ENCODE data around the gene CCDC83. TPM values are rescaled to one million over a fixed set of nuclear protein-coding genes. Genes with fewer than 3 reads are reported as not detected.
A peak's percentile ranks its signal among the peaks of the same experiment; 100 is the strongest.

The CCDC83 gene
- total and polyA plus RNA-seq, 11 donors = not detected

- no peak for TF ChIP-seq CTCF (IDR thresholded peaks at IDR 0.05)
- intact Hi-C loops (cut with DNase I) = loop anchor here in 1 of 10 donors (5.0 kb wide), 1 partner anchor 35 kb away; no protein-coding TSS in a partner anchor
- Histone ChIP-seq H3K27ac (no peak overlapping the region), H3K4me1 (peaks cover 0 to 25% (median 9%) of the 10 kb centered on the region in 12 donors), H3K9me3 (no peaks in the 10 kb centered on the region), H3K27me3 (no peaks in the 10 kb centered on the region), H3K36me3 (peaks cover 0 to 98% (median 87%) of the 10 kb centered on the region in 9 donors), H3K4me3 (no peak overlapping the region)
- ATAC-seq (peak in 1 of 4 donors; percentile 27), DNase-seq (no peak)
- WGBS, 4 donors = 42 to 49% (median 45%) methylated on average over 5 of the region's 5 CpGs
Measured at GRCh38 chr11:85961930-85962363, 106.8 kb downstream of the CCDC83 start.

GRCh38 chr11:85965202-85965601, 110.0 kb downstream of the CCDC83 start:
- peaks cover 0 to 90% (median 69%) of the 10 kb centered on the region in 9 donors for H3K36me3 ChIP-seq
- WGBS, 4 donors = 90 to 96% (median 95%) methylated on average over 2 of the region's 2 CpGs
- H3K4me3 ChIP-seq = no peak overlapping the region
- intact Hi-C loops (cut with DNase I) = no loop called here
- H3K4me1 ChIP-seq = peaks cover 0 to 52% (median 30%) of the 10 kb centered on the region in 12 donors
- TF ChIP-seq POLR2A (IDR thresholded peaks at IDR 0.05) = no peak
- TF ChIP-seq CTCF (IDR thresholded peaks at IDR 0.05) = no peak
- no peak overlapping the region for H3K27ac ChIP-seq
- ATAC-seq (no peak), DNase-seq (no peak)
- H3K27me3 ChIP-seq = no peaks in the 10 kb centered on the region
- no peaks in the 10 kb centered on the region for H3K9me3 ChIP-seq

- no peak for ATAC-seq
- H3K4me3 ChIP-seq = no peak overlapping the region
- intact Hi-C loops (cut with DNase I) = no loop called here
- H3K9me3 ChIP-seq = no peaks in the 10 kb centered on the region
- DNase-seq = no peak
- H3K4me1 ChIP-seq = peaks cover 0 to 35% (median 19%) of the 10 kb centered on the region in 12 donors
- no peaks in the 10 kb centered on the region for H3K27me3 ChIP-seq
- peaks cover 0 to 90% (median 77%) of the 10 kb centered on the region in 9 donors for H3K36me3 ChIP-seq
- no peak overlapping the region for H3K27ac ChIP-seq
- 60 to 83% (median 81%) methylated on average over 5 of the region's 5 CpGs for WGBS, 4 donors
- TF ChIP-seq POLR2A (IDR thresholded peaks at IDR 0.05) (no peak), CTCF (IDR thresholded peaks at IDR 0.05) (no peak)
Measured at GRCh38 chr11:85967457-85967856, 112.3 kb downstream of the CCDC83 start.

Other genes with a start within 250 kb of the CCDC83 start
- gene DLG2, start 228.0 kb upstream of the CCDC83 start, total RNA-seq = 10 to 100 TPM in 3 of 9 donors, 1 to 10 TPM in 6; 2.4 to 13.9 (median 9.0) TPM
- gene DLG2, start 228.0 kb upstream of the CCDC83 start, polyA plus RNA-seq = 1 to 10 TPM; 2.5 TPM
- gene TMEM126B, start 226.8 kb upstream of the CCDC83 start, total RNA-seq = 10 to 100 TPM; 42.7 to 58.4 (median 52.1) TPM
- gene TMEM126B, start 226.8 kb upstream of the CCDC83 start, polyA plus RNA-seq = 100 to 1,000 TPM in 1 of 2 donors, 10 to 100 TPM in 1; 71.6 to 129 TPM
- gene TMEM126A, start 207.4 kb upstream of the CCDC83 start, total RNA-seq = 10 to 100 TPM; 36.3 to 77.9 (median 63.6) TPM
- 100 to 1,000 TPM in 1 of 2 donors, 10 to 100 TPM in 1; 90.2 to 209 TPM for gene TMEM126A, start 207.4 kb upstream of the CCDC83 start, polyA plus RNA-seq
- gene CREBZF, start 190.3 kb upstream of the CCDC83 start, total RNA-seq = 10 to 100 TPM; 11.8 to 17.8 (median 12.9) TPM
- 10 to 100 TPM; 11.5 to 12.8 TPM for gene CREBZF, start 190.3 kb upstream of the CCDC83 start, polyA plus RNA-seq
- gene CCDC89, start 169.2 kb upstream of the CCDC83 start, total RNA-seq = 1 to 10 TPM in 2 of 9 donors, under 1 TPM in 6, not detected in 1; 0.28 to 1.5 (median 0.58) TPM
- under 1 TPM; 0.11 to 0.73 TPM for gene CCDC89, start 169.2 kb upstream of the CCDC83 start, polyA plus RNA-seq
- 1 to 10 TPM; 2.2 to 9.5 (median 6.3) TPM for gene SYTL2, start 44.2 kb upstream of the CCDC83 start, total RNA-seq
- gene SYTL2, start 44.2 kb upstream of the CCDC83 start, polyA plus RNA-seq = 1 to 10 TPM; 2.2 to 3.0 TPM
- gene PICALM, start 213.7 kb downstream of the CCDC83 start, total RNA-seq = 100 to 1,000 TPM; 139 to 207 (median 183) TPM
- gene PICALM, start 213.7 kb downstream of the CCDC83 start, polyA plus RNA-seq = 100 to 1,000 TPM in 1 of 2 donors, 10 to 100 TPM in 1; 36.1 to 117 TPM

All from heart left ventricle (tissue), 16 donors.